C4-2B (cell line): Measurements from ENCODE around the gene C16orf78.

ENCODE experiments used
- ZFX ChIP-seq: fragments of 450-650 bp; IDR thresholded peaks from 2 replicates; pipeline ENCODE4 v1.6.1; 2017
- TF ChIP-seq, protein P1 (sequence below): fragments of 450-650 bp; conservative IDR thresholded peaks from 2 replicates; pipeline ENCODE4 v1.5.1; 2017; ENCODE audit warnings: mild to moderate bottlenecking

DNA sequence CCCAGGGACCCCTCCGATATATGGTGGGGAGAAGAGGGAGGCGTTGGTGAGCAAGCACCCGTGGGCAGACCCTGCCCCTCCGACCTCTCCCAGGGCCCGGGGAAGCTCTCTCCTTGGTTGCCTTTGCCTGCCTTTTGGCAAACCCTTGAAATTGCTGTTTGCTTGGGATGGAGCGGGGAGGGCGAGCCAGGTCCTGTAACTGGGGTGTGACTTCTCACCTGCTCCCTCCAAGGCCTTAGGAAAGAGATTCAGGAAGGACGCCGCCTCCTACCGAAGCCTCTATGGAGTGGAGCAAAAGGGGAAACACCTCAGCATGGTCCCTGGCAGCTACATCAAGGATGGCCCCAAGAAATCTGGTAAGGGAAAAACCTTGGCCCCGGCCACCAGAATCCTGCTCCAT is 4.6 kb downstream of the C16orf78 start:
- TF ChIP-seq, protein P1, sequence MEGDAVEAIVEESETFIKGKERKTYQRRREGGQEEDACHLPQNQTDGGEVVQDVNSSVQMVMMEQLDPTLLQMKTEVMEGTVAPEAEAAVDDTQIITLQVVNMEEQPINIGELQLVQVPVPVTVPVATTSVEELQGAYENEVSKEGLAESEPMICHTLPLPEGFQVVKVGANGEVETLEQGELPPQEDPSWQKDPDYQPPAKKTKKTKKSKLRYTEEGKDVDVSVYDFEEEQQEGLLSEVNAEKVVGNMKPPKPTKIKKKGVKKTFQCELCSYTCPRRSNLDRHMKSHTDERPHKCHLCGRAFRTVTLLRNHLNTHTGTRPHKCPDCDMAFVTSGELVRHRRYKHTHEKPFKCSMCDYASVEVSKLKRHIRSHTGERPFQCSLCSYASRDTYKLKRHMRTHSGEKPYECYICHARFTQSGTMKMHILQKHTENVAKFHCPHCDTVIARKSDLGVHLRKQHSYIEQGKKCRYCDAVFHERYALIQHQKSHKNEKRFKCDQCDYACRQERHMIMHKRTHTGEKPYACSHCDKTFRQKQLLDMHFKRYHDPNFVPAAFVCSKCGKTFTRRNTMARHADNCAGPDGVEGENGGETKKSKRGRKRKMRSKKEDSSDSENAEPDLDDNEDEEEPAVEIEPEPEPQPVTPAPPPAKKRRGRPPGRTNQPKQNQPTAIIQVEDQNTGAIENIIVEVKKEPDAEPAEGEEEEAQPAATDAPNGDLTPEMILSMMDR = no peak
- no peak for TF ChIP-seq ZFX
